GM19238 (cell line): ENCODE measurements around the gene KRT7.

Experiments
- DNase-seq: peaks from one replicate; pipeline ENCODE4 v3.0.0; 2011; ENCODE audit warnings: low spot score; ENCODE audit not compliant: insufficient read length

Gene KRT7

GRCh38 chr12:52296572-52297215 lies 63.7 kb downstream of the KRT7 start:
- no peak for DNase-seq
